Breast epithelium (tissue), 3 donors: Measurements from ENCODE around the gene LILRB4.

Source experiments
- CTCF ChIP-seq, 3 donors: fragments of 450-650 bp; IDR thresholded peaks; one replicate each; pipeline ENCODE4 v1.5.1; 2016 to 2017; ENCODE audit warnings: antibody characterized with exemption in 3 of 3, mild to moderate bottlenecking in 3 of 3, moderate library complexity in 3 of 3
- POLR2A ChIP-seq: fragments of 450-650 bp; IDR thresholded peaks from one replicate; pipeline ENCODE4 v1.6.1; 2016; ENCODE audit warnings: antibody characterized with exemption, mild to moderate bottlenecking, moderate library complexity
- POLR2AphosphoS5 ChIP-seq, 3 donors: sonication (generic); formaldehyde crosslinking; IDR thresholded peaks; one replicate each; pipeline ENCODE4 v1.6.1; 2017; ENCODE audit warnings: antibody characterized with exemption in 3 of 3

- TF ChIP-seq CTCF (IDR thresholded peaks at IDR 0.05) (no peak), POLR2A (no peak), POLR2AphosphoS5 (IDR thresholded peaks at IDR 0.05) (no peak)
Measured at GRCh38 chr19:54616821-54617560, 45.8 kb upstream of the LILRB4 start.
